ENCODE results near the gene TKTL1. TPM values are rescaled to one million over a fixed set of nuclear protein-coding genes. Genes with fewer than 3 reads are reported as not detected.
A peak's percentile ranks its signal among the peaks of the same experiment; 100 is the strongest.

TKTL1 gene
- polyA plus RNA-seq, 12 donors: 0.08 to 0.63 (median 0.35) TPM; not detected in 2

DNA sequence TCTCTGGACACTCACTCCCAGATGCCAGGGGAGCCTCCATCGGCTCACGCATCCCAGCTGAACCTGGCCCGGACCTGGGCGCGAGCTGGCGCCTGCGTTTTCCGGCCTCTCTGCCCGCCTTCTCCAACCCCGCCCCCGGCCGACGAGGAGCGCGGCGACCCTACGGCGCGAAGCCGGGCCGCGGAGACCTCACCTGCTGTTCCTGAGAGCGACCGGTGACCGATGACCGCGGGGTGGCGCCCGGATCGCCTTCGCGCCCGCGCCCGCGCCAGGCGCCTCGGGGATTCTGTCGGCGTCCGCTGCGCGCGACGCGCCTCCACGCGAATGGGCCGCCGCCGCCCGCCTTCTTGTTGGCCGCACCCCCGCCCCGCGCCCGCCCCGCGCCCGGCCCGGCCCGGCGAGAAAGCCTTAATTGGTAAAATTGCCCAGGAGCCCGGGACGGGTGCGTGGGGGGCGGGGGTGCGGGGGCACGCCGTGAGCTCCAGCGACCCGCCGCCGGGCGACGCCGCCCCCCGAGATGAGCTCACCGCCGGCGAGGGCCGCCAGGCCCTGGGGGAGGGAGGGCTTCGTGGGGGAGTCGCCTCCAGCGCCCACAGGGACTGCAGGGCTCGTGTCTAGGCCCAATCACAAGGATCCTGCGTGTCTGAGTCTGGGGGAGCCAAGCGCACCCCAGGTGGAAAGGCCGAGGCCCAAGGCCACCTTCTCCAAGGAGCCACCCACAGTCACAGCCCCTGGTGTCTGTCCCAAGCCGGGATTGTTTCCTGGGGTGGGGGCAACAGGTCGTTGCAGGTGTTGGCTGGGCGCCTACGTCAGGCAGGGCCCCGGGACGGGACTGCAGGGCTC lies 78.9 kb downstream of the TKTL1 start, which contains the start of gene FLNA:
FLNA (minus strand) TSS at position 322 of the 843 bp plus-strand sequence. CDS start 3,389 bp downstream, outside the sequence.
- no peak for DNase-seq

DNA sequence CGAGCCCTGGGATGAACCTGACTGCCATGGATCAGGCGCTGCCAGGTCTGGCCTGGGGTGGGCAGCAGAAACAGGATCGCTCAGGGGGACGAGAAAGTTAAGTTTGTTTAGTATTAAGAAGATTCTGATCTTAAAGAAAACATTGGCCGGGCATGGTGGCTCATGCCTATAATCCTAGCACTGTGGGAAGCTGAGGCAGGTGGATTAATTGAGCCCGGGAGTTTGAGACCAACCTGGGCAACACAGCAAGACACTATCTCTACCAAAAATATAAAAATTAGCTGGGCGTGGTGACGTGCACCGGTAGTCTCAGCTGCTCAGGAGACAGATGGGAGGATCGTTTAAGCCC lies 79.5 kb downstream of the TKTL1 start:
- no peak for DNase-seq

DNA sequence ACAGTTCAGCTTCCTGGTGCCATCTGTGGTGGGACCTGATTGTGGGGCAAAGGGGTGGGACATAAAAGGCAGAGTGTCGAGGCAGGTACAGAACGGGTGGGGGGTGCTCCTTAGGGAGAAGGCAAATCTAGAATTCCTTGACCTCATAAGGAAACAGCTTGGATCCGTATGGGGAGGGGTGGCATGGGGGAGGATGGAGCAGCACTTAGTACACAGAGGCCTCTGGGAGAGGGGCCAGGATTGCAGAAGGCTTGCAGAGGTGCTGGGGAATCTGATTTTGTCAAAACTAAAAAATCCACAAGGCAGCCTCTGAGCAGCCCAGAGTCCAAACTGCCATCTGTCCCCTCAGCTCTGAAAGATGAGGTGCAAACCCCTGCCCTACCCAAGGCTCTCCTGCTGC lies 81.2 kb downstream of the TKTL1 start:
- DNase-seq: no peak

DNA sequence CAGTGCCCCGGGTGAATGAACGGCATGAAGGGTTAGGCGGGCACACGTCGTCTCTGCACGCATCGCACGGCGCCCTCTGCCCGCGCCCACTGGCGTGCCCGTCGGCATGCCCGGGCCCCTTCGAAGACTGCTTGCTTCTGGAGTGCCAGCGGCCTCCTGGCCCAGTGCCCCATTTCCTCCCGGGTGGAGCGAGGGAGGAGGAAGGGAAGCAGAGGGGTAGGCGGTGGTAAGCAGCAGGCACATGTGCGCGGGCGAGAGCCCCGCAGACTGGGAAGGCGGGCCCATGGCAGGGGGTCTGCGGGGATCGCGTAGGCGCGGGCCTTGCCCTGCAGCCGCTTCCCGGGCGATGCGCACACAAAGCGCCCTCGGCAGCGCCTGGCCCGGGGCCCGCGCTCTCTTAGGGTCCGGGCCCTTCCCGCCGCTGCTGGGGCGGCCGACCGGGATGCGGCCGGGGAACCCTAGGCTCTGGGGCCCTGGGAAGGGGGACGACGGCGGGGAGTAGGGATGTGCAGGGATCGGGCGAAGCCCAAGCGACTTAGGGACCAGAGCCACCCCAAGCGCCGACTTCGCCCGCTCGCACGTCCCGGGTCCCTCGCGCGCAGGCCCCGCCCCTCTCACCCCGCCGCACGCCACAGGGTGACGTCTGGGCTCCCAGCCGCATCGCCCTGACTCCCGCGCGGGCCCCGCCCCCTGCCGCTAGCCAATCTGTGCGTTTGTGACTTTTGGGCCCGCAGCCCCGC lies 82.6 kb downstream of the TKTL1 start:
- peak; percentile 54 for DNase-seq

DNA sequence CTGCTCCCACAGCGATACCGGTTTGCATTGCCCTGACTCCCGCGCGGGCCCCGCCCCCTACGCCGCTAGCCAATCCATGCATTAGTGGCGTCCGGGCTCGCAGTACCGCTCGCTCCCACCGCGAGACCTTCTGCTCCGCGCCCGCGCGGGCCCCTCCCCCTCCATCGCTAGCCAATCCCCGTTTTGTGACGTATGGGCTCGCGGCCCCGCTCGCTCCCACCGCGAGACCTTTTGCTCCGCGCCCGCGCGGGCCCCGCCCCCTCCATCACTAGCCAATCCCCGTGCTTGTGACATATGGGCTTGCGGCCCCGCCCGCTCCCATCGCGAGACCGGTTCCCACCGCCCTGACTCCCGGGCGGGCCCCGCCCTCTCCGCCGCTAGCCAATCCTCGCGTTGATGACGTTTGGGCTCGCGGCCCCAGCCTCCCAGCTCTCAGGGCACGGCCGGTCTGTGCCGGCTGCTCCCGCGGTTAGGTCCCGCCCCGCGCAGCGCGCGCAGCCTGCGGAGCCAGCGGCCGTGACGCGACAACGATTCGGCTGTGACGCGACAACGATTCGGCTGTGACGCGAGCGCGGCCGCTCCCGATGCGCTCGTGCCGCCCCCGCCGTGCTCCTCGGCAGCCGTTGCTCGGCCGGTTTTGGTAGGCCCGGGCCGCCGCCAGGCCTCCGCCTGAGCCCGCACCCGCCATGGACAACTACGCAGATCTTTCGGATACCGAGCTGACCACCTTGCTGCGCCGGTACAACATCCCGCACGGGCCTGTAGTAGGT lies 83.4 kb downstream of the TKTL1 start, which contains the start of gene EMD:
EMD (plus strand) TSS at position 497 of the 770 bp plus-strand sequence; CDS start at position 687, 190 bp downstream.
- DNase-seq: peak; percentile 95

DNA sequence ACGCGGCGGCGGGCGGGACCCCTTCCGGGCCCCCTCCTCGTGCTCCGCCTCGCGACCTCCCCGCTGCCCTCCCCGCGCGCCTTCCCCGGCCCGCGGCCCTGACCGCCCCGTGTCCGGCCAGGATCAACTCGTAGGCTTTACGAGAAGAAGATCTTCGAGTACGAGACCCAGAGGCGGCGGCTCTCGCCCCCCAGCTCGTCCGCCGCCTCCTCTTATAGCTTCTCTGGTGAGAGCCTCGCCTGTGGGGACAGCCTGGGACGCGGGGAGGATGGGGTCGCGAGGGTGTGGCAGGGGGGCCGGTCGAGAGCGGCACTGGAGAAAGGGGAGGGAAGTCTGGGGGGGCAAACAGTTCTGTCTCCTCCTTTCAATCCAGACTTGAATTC lies 84.0 kb downstream of the TKTL1 start:
- no peak for DNase-seq

Other genes with a start within 250 kb of the TKTL1 start
- gene MECP2, start 198.1 kb upstream of the TKTL1 start, polyA plus RNA-seq (ENCODE audit: insufficient read length in 12 of 12): 10 to 100 TPM in 11 of 12 donors, not detected in 1; 16.5 to 30.0 (median 19.2) TPM
- gene OPN1LW, start 151.6 kb upstream of the TKTL1 start, polyA plus RNA-seq (ENCODE audit: insufficient read length in 12 of 12): not detected
- not detected for gene OPN1MW, start 113.2 kb upstream of the TKTL1 start, polyA plus RNA-seq (ENCODE audit: insufficient read length in 12 of 12)
- not detected for gene OPN1MW2, start 76.0 kb upstream of the TKTL1 start, polyA plus RNA-seq (ENCODE audit: insufficient read length in 12 of 12)
- not detected for gene OPN1MW3, start 38.2 kb upstream of the TKTL1 start, polyA plus RNA-seq (ENCODE audit: insufficient read length in 12 of 12)
- gene TEX28, start 671 bp upstream of the TKTL1 start, polyA plus RNA-seq (ENCODE audit: insufficient read length in 12 of 12): not detected
- gene FLNA, start 78.8 kb downstream of the TKTL1 start, polyA plus RNA-seq (ENCODE audit: insufficient read length in 12 of 12): 100 to 1,000 TPM in 11 of 12 donors, 10 to 100 TPM in 1; 54.4 to 509 (median 215) TPM
- gene EMD, start 83.5 kb downstream of the TKTL1 start, polyA plus RNA-seq (ENCODE audit: insufficient read length in 12 of 12): 100 to 1,000 TPM in 1 of 12 donors, 10 to 100 TPM in 10, not detected in 1; 36.2 to 121 (median 46.3) TPM
- gene RPL10, start 102.6 kb downstream of the TKTL1 start, polyA plus RNA-seq (ENCODE audit: insufficient read length in 12 of 12): 1,000 to 10,000 TPM; 1,129 to 5,997 (median 5,399) TPM
- 10 to 100 TPM in 11 of 12 donors, not detected in 1; 14.4 to 51.4 (median 34.6) TPM for gene DNASE1L1, start 113.5 kb downstream of the TKTL1 start, polyA plus RNA-seq (ENCODE audit: insufficient read length in 12 of 12)
- 10 to 100 TPM in 11 of 12 donors, not detected in 1; 20.0 to 36.3 (median 25.5) TPM for gene TAFAZZIN, start 115.7 kb downstream of the TKTL1 start, polyA plus RNA-seq (ENCODE audit: insufficient read length in 12 of 12)
- 10 to 100 TPM in 11 of 12 donors, not detected in 1; 53.5 to 75.1 (median 59.0) TPM for gene ATP6AP1, start 132.9 kb downstream of the TKTL1 start, polyA plus RNA-seq (ENCODE audit: insufficient read length in 12 of 12)
- 100 to 1,000 TPM in 2 of 12 donors, 10 to 100 TPM in 9, not detected in 1; 70.4 to 137 (median 83.8) TPM for gene GDI1, start 141.4 kb downstream of the TKTL1 start, polyA plus RNA-seq (ENCODE audit: insufficient read length in 12 of 12)
- gene FAM50A, start 148.3 kb downstream of the TKTL1 start, polyA plus RNA-seq (ENCODE audit: insufficient read length in 12 of 12): 10 to 100 TPM in 11 of 12 donors, not detected in 1; 47.6 to 88.9 (median 54.2) TPM
- 10 to 100 TPM in 10 of 12 donors, 1 to 10 TPM in 1, not detected in 1; 6.7 to 67.7 (median 38.3) TPM for gene PLXNA3, start 162.5 kb downstream of the TKTL1 start, polyA plus RNA-seq (ENCODE audit: insufficient read length in 12 of 12)
- 10 to 100 TPM in 7 of 12 donors, 1 to 10 TPM in 4, not detected in 1; 6.6 to 21.3 (median 10.2) TPM for gene LAGE3, start 183.5 kb downstream of the TKTL1 start, polyA plus RNA-seq (ENCODE audit: insufficient read length in 12 of 12)
- 10 to 100 TPM in 11 of 12 donors, not detected in 1; 16.7 to 29.2 (median 21.2) TPM for gene UBL4A, start 190.8 kb downstream of the TKTL1 start, polyA plus RNA-seq (ENCODE audit: insufficient read length in 12 of 12)
- 10 to 100 TPM in 7 of 12 donors, 1 to 10 TPM in 4, not detected in 1; 9.6 to 20.6 (median 11.8) TPM for gene SLC10A3, start 194.8 kb downstream of the TKTL1 start, polyA plus RNA-seq (ENCODE audit: insufficient read length in 12 of 12)
- gene FAM3A, start 220.4 kb downstream of the TKTL1 start, polyA plus RNA-seq (ENCODE audit: insufficient read length in 12 of 12): 10 to 100 TPM in 11 of 12 donors, not detected in 1; 19.6 to 87.7 (median 25.8) TPM

Data from muscle of arm (tissue), 12 donors.